Ammon's horn (tissue), 1 donor: ENCODE measurements around the gene ALG14.
"Not testable (repeated sequence)": the region's sequence is repeated elsewhere in the genome, so short reads cannot be mapped to it uniquely, and the experiment has no call there.

Experiments used
- DNase-seq: peaks from one replicate; pipeline ENCODE4 v3.0.0-alpha.2; 2016; ENCODE audit warnings: low spot score

ALG14 gene

GRCh38 chr1:95086949-95087533 is 14.3 kb upstream of the ALG14 start:
- DNase-seq = no peak

- no peak for DNase-seq
Observed at GRCh38 chr1:95085376-95085775, 12.6 kb upstream of the ALG14 start.

GRCh38 chr1:95084317-95085176 is 11.8 kb upstream of the ALG14 start:
- DNase-seq = peak; percentile 67

GRCh38 chr1:95080879-95081278 is 8.1 kb upstream of the ALG14 start:
- no peak for DNase-seq

GRCh38 chr1:95080446-95080845 is 7.7 kb upstream of the ALG14 start:
- no peak for DNase-seq

- DNase-seq = no peak
Observed at GRCh38 chr1:95076034-95076433, 3.3 kb upstream of the ALG14 start.

GRCh38 chr1:95073446-95073845 is 695 bp upstream of the ALG14 start:
- DNase-seq = no peak

GRCh38 chr1:95072117-95072516 is 634 bp downstream of the ALG14 start:
- DNase-seq = peak; percentile 6

DNA sequence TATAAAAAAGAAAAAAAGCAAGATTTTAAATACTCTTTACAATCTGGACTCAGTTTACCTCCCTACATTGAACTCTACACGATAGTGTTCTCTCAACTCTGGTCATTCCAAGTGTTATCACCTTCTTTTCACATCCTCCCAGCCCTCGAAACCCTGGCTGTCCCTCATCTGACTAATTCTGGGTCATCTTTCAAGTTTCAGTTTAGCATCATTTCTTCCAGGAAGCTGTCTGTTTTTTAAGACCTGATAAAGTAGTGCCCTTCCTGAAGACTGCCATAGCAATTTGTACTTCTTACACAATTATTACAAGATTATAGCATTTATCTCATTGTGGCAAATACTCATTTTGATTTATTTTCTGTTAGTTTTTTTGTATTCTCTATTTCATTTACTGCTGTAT is 1.2 kb downstream of the ALG14 start:
- DNase-seq = no peak

DNA sequence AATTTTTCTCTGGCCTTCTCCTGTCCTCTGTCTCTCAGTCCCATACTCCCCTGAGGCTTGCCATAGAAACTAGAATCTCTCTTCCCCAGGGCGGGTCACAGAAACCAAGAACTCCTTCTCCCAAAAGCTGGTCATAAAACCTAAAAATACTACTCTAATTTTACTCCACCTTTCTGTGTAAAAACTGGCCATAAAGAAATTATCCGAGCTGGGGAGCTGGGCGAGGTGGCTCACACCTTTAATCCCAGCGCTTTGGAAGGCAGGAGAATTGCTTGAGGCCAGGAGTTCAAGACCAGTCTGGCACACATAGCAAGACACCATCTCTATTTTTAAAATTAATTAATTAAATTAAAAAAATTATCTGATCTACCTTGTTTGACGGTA is 3.0 kb downstream of the ALG14 start:
- no peak for DNase-seq

- no peak for DNase-seq
Observed at GRCh38 chr1:95068956-95069709, 3.6 kb downstream of the ALG14 start.

DNA sequence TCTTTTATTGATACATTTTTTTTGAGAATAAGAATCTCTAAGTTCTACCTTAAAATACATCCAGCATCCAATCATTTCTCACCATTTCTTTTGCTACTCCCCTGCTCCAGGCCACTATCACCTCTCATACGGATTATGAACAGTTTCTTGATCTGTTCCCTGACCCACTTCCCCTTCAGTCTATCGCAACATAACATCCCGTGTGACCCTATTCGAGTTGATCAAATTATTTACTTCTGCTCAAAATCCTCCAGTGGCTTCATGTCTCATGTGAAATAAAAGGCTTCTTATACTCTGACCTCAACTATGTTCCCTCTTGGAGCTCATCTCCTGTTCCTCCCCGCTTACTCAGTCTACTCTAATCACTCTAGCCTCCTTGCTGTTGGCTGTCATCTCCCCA is 5.2 kb downstream of the ALG14 start:
- DNase-seq = no peak

GRCh38 chr1:95067062-95067461 is 5.7 kb downstream of the ALG14 start:
- DNase-seq = no peak

GRCh38 chr1:95061445-95062006 is 11.2 kb downstream of the ALG14 start:
- no peak for DNase-seq

GRCh38 chr1:95058974-95059373 is 13.8 kb downstream of the ALG14 start:
- no peak for DNase-seq

DNA sequence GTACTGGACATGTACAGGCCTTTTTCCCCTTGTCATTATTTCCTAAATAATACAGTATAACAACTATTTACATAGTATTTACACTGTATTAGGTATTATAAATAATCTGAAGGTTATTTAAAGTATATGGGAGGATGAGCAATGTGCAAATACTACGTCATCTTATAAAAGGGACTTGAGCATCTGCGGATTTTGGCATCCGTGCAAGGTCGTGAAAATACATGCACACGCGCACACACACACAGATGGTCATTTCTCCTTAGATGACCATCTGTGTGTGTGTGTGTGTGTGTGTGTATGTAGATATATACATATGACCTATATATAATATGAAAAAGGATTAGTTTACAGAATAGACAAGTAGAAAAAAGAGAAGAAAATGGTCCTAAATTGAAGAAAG is 15.4 kb downstream of the ALG14 start:
- DNase-seq = no peak

GRCh38 chr1:95049935-95050334 is 22.8 kb downstream of the ALG14 start:
- no peak for DNase-seq

DNA sequence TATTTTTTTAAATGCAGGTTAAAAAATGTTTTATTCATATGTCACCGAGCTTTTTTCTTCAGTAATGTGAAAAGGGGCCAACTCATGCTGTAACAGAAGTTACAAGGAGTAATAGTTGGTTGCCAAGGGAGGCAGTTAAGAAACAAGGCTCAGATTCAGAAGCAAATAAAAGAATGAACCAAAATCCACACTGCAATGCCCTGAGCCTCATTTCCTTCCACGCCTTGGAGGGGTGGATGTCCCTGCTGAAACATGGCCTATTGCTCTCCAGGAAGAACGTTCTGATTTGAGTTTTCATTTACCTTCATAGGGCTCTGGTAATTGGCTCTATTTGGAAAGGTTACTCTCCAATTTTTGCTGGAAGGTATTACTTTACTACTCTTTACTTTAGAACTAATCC is 24.4 kb downstream of the ALG14 start:
- peak; percentile 16 for DNase-seq

GRCh38 chr1:95047624-95048023 is 25.1 kb downstream of the ALG14 start:
- DNase-seq = not testable (repeated sequence)

GRCh38 chr1:95046359-95046758 is 26.4 kb downstream of the ALG14 start:
- no peak for DNase-seq

- peak; percentile 94 for DNase-seq
Observed at GRCh38 chr1:95043141-95043980, 29.4 kb downstream of the ALG14 start.

GRCh38 chr1:95042286-95042685 is 30.5 kb downstream of the ALG14 start:
- no peak for DNase-seq
